ENCODE measurements around the gene TPX2.
"Not testable (repeated sequence)": the region's sequence is repeated elsewhere in the genome, so short reads cannot be mapped to it uniquely, and the experiment has no call there.

The TPX2 gene

DNA sequence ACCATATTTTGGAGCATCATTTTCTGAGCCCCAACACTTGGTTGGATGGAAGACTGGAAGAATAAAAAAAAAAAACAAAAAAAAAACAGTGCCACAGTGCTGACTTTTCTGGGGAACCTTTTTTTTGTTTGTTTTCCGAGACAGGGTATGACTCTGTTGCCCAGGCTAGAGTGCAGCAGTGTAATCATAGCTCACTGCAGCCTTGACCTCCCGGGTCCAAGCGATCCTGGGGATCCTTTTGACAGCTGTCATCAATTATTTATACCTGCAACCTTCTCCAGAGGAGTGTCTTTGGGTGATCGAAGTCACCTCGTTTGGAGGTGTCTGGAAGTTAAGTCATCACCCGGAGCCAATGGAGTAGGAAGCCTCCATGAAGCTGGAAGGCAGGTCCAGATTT is 7.8 kb upstream of the TPX2 start:
- Histone ChIP-seq H3K4me1 (ENCODE audit: control insufficient read depth, insufficient read depth, low read length) (peaks cover 21% of the 10 kb centered on the region), H3K9me3 (replicated peaks; ENCODE audit: low read length) (no peaks in the 10 kb centered on the region), H3K9ac (ENCODE audit: low read depth, low read length) (no peak overlapping the region), H3K4me3 (ENCODE audit: low read length) (peak overlapping the region; percentile 11), H3K27me3 (ENCODE audit: control insufficient read depth, insufficient read depth, low read length) (no peaks in the 10 kb centered on the region), H3K36me3 (ENCODE audit: insufficient read depth, low read length) (no peaks in the 10 kb centered on the region), H3K4me2 (ENCODE audit: low read length) (peak overlapping the region; percentile 56)

DNA sequence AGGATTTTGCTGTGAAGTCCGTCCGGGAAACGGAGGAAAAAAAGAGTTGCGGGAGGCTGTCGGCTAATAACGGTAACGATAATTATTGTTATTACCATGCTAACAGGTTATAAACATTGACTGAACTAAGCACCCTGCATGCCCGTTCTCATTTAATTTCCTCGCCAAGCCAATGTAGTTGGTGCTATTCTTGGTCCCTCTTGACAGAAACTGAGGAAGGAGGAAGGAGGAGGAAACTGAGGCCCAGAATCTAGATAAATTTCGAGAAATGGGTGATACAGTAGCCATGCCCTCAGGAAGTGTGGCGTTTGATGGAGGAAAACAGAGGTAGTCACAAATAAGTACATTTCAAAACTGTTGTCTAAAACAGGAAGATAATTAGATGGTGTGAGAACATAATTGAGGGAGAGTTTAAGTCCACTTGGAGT is 474 bp downstream of the TPX2 start:
- no peaks in the 10 kb centered on the region for H3K9me3 ChIP-seq (replicated peaks; ENCODE audit: low read length)
- H3K4me2 ChIP-seq (ENCODE audit: low read length): peak overlapping the region; percentile 93
- peak overlapping the region; percentile 88 for H3K9ac ChIP-seq (ENCODE audit: low read depth, low read length)
- peak overlapping the region; percentile 97 for H3K4me3 ChIP-seq (ENCODE audit: low read length)
- H3K27me3 ChIP-seq (ENCODE audit: control insufficient read depth, insufficient read depth, low read length): no peaks in the 10 kb centered on the region
- H3K36me3 ChIP-seq (ENCODE audit: insufficient read depth, low read length): no peaks in the 10 kb centered on the region
- peaks cover 19% of the 10 kb centered on the region for H3K4me1 ChIP-seq (ENCODE audit: control insufficient read depth, insufficient read depth, low read length)

DNA sequence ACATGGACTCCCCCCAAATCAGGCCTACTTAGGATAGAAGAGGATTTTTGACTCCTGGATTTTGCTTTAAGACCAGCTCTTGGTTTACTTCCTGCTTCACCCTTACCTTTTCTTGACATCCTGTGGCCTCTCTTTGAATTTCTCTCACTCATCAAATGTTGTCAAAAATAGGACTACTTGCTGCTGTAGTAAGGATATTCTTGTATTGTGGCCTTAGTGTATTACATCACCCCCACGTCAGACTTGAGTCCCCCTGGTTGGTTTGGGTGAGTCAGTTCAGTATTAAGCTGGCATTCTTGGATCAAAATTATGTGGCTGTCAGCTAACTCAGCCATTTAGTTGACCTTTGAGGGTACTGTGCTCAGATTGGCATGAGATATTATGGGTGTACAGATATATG is 1.1 kb downstream of the TPX2 start:
- Histone ChIP-seq H3K36me3 (ENCODE audit: insufficient read depth, low read length) (no peaks in the 10 kb centered on the region), H3K4me1 (ENCODE audit: control insufficient read depth, insufficient read depth, low read length) (peaks cover 19% of the 10 kb centered on the region), H3K27me3 (ENCODE audit: control insufficient read depth, insufficient read depth, low read length) (no peaks in the 10 kb centered on the region), H3K4me3 (ENCODE audit: low read length) (peak overlapping the region; percentile 97), H3K4me2 (ENCODE audit: low read length) (peak overlapping the region; percentile 93), H3K9ac (ENCODE audit: low read depth, low read length) (peak overlapping the region; percentile 88), H3K9me3 (replicated peaks; ENCODE audit: low read length) (no peaks in the 10 kb centered on the region)

DNA sequence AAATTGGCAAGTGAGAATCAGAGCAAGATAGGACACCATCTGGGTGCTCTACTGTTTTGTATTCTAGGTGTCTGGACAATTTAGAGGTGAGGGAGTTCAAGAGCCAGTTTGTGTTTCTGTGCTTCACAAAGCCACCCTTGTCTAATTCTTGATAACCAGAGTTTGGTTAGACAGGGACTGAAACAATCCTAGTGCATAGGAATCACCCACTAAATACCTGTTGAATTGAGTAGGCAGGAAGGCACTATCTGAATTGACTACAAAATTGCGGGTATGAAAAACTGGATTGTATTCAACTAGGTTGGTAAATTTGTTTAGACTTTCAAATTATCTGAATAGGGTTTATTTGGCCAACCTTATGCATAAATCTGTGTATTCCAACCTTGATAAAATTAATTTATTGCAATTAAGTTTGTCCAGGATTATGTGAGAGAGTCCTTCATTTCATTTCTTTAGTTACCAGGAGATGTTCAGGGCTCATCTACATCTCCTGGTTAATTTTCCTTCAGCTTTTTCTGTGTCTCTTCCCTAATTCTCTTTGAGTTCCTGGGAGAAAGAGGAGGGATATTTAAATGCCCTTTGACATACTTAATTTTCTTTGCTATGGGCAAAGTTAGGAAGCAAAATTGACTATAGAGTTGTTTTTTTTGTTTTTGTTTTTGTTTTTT is 1.7 kb downstream of the TPX2 start:
- H3K4me3 ChIP-seq (ENCODE audit: low read length): peak overlapping the region; percentile 97
- peak overlapping the region; percentile 93 for H3K4me2 ChIP-seq (ENCODE audit: low read length)
- H3K27me3 ChIP-seq (ENCODE audit: control insufficient read depth, insufficient read depth, low read length): no peaks in the 10 kb centered on the region
- peaks cover 22% of the 10 kb centered on the region for H3K4me1 ChIP-seq (ENCODE audit: control insufficient read depth, insufficient read depth, low read length)
- H3K9ac ChIP-seq (ENCODE audit: low read depth, low read length): peak overlapping the region; percentile 88
- peaks cover 5% of the 10 kb centered on the region for H3K36me3 ChIP-seq (ENCODE audit: insufficient read depth, low read length)
- no peaks in the 10 kb centered on the region for H3K9me3 ChIP-seq (replicated peaks; ENCODE audit: low read length)

DNA sequence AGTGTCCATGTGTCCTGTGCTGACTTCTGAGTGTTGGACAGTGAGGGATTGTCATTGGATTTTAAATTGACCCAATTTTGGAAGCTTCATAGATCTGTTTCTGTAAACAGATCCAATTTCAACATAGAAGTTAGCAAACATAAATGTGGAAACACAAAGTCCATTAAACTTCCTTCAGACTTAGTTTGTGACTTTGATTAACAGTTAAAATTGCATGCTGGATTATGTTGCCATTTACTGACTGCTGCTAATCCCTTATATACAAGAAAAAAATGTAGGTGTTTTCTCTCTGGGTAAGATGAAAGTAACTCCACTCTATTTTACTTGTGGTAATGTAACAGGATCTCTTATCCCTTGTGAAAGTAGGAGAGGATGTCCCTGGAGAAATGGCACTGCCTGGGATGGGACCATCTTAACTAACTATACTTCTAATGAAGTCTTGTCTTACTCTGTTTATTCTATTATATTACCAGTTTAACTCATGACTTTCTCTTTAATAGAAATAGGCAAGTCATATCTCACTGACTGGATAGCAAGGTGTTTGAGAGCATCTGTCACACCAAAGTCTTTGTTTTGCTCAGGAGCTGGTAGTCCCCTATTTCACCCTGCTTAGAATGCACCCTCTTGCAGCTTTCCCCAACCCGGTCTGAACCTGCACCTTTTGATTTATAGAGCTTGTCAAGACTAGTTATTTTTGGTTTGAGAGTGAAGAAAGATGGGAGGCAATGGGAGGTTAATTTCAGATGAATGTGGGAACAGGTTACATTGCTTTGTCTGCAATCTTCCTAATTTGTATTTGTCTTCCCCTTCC is 7.2 kb downstream of the TPX2 start:
- Histone ChIP-seq H3K4me2 (ENCODE audit: low read length) (peak overlapping the region; percentile 37), H3K36me3 (ENCODE audit: insufficient read depth, low read length) (peaks cover 6% of the 10 kb centered on the region), H3K4me1 (ENCODE audit: control insufficient read depth, insufficient read depth, low read length) (peaks cover 37% of the 10 kb centered on the region), H3K27me3 (ENCODE audit: control insufficient read depth, insufficient read depth, low read length) (no peaks in the 10 kb centered on the region), H3K9me3 (replicated peaks; ENCODE audit: low read length) (no peaks in the 10 kb centered on the region), H3K4me3 (ENCODE audit: low read length) (no peak overlapping the region), H3K9ac (ENCODE audit: low read depth, low read length) (no peak overlapping the region)

DNA sequence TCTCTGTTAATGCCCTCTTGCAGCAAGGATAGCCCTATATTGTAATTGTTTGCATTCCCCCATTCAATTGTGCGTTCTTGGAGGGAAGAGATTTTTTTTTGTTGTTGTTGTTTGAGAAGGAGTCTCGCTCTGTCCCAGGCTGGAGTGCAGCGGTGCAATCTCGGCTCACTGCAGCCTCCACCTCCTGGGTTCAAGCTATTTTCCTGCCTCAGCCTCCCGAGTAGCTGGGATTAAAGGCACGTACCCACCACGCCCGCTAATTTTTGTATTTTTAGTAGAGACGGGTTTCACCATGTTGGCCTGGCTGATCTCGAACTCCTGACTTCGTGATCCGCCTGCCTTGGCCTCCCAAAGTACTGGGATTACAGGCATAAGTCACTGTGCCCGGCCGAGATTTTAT is 7.9 kb downstream of the TPX2 start:
- H3K27me3 ChIP-seq (ENCODE audit: control insufficient read depth, insufficient read depth, low read length); H3K9ac ChIP-seq (ENCODE audit: low read depth, low read length); H3K9me3 ChIP-seq (replicated peaks; ENCODE audit: low read length); H3K36me3 ChIP-seq (ENCODE audit: insufficient read depth, low read length); H3K4me3 ChIP-seq (ENCODE audit: low read length): not testable (repeated sequence)
- H3K4me1 ChIP-seq (ENCODE audit: control insufficient read depth, insufficient read depth, low read length): peaks cover 38% of the 10 kb centered on the region
- H3K4me2 ChIP-seq (ENCODE audit: low read length): peak overlapping the region; percentile 71

DNA sequence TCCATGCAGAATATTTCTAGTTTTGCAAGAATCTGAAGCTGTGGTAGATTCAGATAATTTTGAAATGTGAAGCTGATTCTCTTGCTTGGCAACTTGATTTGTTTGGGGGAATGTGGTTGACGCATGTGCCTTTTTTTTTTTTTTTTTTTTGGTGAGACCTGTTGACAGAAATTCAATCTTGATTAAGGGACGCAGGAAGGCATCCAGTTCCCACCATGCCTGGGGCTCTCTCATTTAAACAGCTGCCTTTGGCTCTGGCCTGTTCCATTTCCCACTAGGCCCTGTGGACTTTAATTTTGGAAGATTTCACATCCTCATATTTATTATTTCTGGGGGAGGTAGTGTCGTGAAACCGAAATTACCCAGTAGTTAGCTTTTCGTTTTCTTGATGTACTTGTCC is 8.6 kb downstream of the TPX2 start:
- no peaks in the 10 kb centered on the region for H3K9me3 ChIP-seq (replicated peaks; ENCODE audit: low read length)
- no peak overlapping the region for H3K4me3 ChIP-seq (ENCODE audit: low read length)
- peaks cover 38% of the 10 kb centered on the region for H3K4me1 ChIP-seq (ENCODE audit: control insufficient read depth, insufficient read depth, low read length)
- peaks cover 6% of the 10 kb centered on the region for H3K36me3 ChIP-seq (ENCODE audit: insufficient read depth, low read length)
- H3K9ac ChIP-seq (ENCODE audit: low read depth, low read length): peak overlapping the region; percentile 79
- H3K27me3 ChIP-seq (ENCODE audit: control insufficient read depth, insufficient read depth, low read length): no peaks in the 10 kb centered on the region
- H3K4me2 ChIP-seq (ENCODE audit: low read length): peak overlapping the region; percentile 71

DNA sequence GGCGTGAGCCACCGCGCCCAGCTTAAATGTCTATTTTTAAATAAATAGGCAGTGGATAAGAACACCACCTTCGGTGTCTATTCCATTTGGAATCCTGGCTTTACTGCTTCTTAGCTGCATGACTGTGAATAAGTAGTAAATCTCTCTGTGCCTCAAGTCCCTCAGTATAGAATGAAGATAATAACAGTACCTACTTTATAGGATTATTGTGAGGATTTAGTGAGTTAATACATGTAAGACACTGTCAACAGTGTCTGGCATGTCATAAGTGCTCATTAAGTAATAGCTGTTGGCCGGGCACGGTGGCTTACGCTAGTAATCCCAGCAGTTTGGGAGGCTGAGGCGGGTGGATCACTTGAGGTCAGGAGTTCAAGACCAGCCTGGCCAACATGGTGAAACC is 10.1 kb downstream of the TPX2 start:
- peaks cover 40% of the 10 kb centered on the region for H3K4me1 ChIP-seq (ENCODE audit: control insufficient read depth, insufficient read depth, low read length)
- no peaks in the 10 kb centered on the region for H3K27me3 ChIP-seq (ENCODE audit: control insufficient read depth, insufficient read depth, low read length)
- peaks cover 13% of the 10 kb centered on the region for H3K36me3 ChIP-seq (ENCODE audit: insufficient read depth, low read length)
- no peak overlapping the region for H3K4me3 ChIP-seq (ENCODE audit: low read length)
- no peak overlapping the region for H3K4me2 ChIP-seq (ENCODE audit: low read length)
- no peak overlapping the region for H3K9ac ChIP-seq (ENCODE audit: low read depth, low read length)
- H3K9me3 ChIP-seq (replicated peaks; ENCODE audit: low read length): no peaks in the 10 kb centered on the region

DNA sequence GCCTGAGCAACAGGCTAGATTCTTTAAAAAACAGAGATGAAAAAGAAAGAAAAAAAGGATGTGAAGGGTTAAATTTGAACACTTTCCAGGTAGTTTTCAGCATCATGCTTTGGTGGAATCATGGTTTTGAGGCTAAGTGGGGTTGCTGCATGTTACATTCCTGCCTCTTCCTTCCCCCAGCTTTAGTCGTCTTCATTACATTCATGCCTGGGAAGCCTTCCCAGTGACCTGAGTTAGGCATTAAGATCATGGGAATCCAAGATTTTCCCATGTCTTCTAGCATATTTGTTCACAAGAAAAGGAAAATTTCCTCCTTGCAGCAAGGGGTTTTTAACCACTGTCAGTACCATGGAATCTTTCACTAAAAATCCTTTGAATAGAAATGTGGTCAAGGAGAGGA is 12.0 kb downstream of the TPX2 start:
- Histone ChIP-seq H3K36me3 (ENCODE audit: insufficient read depth, low read length) (peaks cover 6% of the 10 kb centered on the region), H3K9ac (ENCODE audit: low read depth, low read length) (peak overlapping the region; percentile 30), H3K4me2 (ENCODE audit: low read length) (no peak overlapping the region), H3K4me3 (ENCODE audit: low read length) (no peak overlapping the region), H3K27me3 (ENCODE audit: control insufficient read depth, insufficient read depth, low read length) (no peaks in the 10 kb centered on the region), H3K4me1 (ENCODE audit: control insufficient read depth, insufficient read depth, low read length) (peaks cover 39% of the 10 kb centered on the region), H3K9me3 (replicated peaks; ENCODE audit: low read length) (no peaks in the 10 kb centered on the region)

DNA sequence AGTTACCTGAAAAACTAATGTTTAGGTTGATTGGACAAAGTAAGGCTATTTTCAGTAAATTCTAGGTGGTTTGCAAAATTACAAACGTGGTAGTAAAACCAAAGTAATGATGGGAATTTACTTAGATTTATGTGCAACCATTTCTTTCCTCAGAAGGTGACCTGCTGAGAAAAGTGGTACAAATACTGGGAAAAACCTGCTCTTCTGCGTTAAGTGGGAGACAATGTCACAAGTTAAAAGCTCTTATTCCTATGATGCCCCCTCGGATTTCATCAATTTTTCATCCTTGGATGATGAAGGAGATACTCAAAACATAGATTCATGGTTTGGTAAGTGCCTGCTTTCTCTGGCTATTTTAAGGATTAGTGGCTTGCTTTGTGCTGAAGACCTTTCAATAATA is 18.2 kb downstream of the TPX2 start:
- no peaks in the 10 kb centered on the region for H3K27me3 ChIP-seq (ENCODE audit: control insufficient read depth, insufficient read depth, low read length)

DNA sequence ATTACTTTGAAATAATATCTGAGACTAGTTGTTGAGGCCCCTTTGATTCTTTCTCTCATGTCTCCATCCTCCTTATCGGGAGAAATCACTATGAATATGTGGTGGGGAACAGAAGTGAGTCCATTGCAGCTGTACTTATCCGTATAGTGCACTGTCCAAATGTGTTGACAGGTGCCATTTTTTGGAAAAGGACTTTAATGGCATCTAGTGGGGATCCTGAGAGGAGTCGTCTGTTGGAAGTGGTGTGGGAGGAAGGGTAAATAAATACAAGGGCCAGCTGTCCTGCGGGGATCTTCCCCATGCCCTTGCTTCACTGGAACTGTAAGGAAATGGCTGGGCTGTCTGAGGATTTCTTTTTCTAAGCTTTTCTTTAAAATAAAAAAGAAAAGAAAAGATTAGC is 19.4 kb downstream of the TPX2 start:
- no peaks in the 10 kb centered on the region for H3K27me3 ChIP-seq (ENCODE audit: control insufficient read depth, insufficient read depth, low read length)
- peaks cover 17% of the 10 kb centered on the region for H3K36me3 ChIP-seq (ENCODE audit: insufficient read depth, low read length)
- no peak overlapping the region for H3K4me3 ChIP-seq (ENCODE audit: low read length)
- H3K9me3 ChIP-seq (replicated peaks; ENCODE audit: low read length): no peaks in the 10 kb centered on the region
- peaks cover 32% of the 10 kb centered on the region for H3K4me1 ChIP-seq (ENCODE audit: control insufficient read depth, insufficient read depth, low read length)
- H3K4me2 ChIP-seq (ENCODE audit: low read length): no peak overlapping the region
- H3K9ac ChIP-seq (ENCODE audit: low read depth, low read length): peak overlapping the region; percentile 36

More for the DNA sequence above, 18.2 kb downstream of the TPX2 start:
- Histone ChIP-seq H3K9me3 (replicated peaks; ENCODE audit: low read length) (no peaks in the 10 kb centered on the region), H3K4me1 (ENCODE audit: control insufficient read depth, insufficient read depth, low read length) (peaks cover 32% of the 10 kb centered on the region), H3K4me2 (ENCODE audit: low read length) (no peak overlapping the region), H3K9ac (ENCODE audit: low read depth, low read length) (no peak overlapping the region), H3K4me3 (ENCODE audit: low read length) (no peak overlapping the region), H3K36me3 (ENCODE audit: insufficient read depth, low read length) (peaks cover 23% of the 10 kb centered on the region)

DNA sequence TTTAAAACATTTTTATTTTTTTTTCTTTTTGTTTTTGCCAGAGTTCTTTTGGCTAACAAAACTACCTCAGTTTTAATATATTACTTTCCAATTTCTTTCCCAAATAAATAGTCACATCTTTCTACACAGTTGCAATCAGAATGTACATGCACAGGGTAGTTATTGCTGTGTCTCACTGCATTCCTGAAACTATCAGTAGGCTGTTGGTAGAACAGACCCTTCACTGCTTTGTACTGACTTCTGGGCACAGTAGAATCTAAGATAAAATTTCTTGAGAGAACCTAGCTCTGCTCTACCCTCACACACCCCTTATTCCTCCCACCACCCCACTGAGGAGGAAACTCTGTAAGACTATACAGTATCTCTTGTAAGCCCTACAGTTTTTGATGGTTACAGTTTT is 19.9 kb downstream of the TPX2 start:
- Histone ChIP-seq H3K9ac (ENCODE audit: low read depth, low read length) (peak overlapping the region; percentile 36), H3K36me3 (ENCODE audit: insufficient read depth, low read length) (peaks cover 17% of the 10 kb centered on the region), H3K9me3 (replicated peaks; ENCODE audit: low read length) (no peaks in the 10 kb centered on the region), H3K27me3 (ENCODE audit: control insufficient read depth, insufficient read depth, low read length) (no peaks in the 10 kb centered on the region), H3K4me2 (ENCODE audit: low read length) (no peak overlapping the region), H3K4me1 (ENCODE audit: control insufficient read depth, insufficient read depth, low read length) (peaks cover 33% of the 10 kb centered on the region), H3K4me3 (ENCODE audit: low read length) (no peak overlapping the region)
